K562 (cell line): ENCODE results near the gene CRACDL. TPM values are rescaled to one million over a fixed set of nuclear protein-coding genes. Genes with fewer than 3 reads are reported as not detected.

Experiments used
- ATAC-seq: fragments of 200-7000 bp; cut with Tn5 transposase; 3 replicates; pipeline ENCODE4 v1.9.1; 2020; ENCODE audit warnings: moderate library complexity
- BruUV-seq: library from RNA; stranded (reverse); fragments of 400-500 nt; replicated peaks from 2 replicates; lab custom pipeline; 2021; lab: Mats Ljungman, UMichigan
- CTCF ChIA-PET: fragments of 300-600 bp; formaldehyde crosslinking; extraction: SDS; loops from one replicate; lab custom pipeline; 2021; ENCODE audit warnings: low intra/inter-chr PET ratio; lab: Yijun Ruan, JAX
- POLR2A ChIA-PET: fragments of 300-600, 350-650 bp; sonication (Branson Sonifier 250); formaldehyde crosslinking; extraction: SDS; loops from one replicate; lab custom pipeline; 2021; ENCODE audit warnings: antibody characterized with exemption, inconsistent platforms; lab: Yijun Ruan, JAX
- DNase-seq, 4 experiments: peaks; one replicate each; pipeline versions ENCODE4 v3.0.0 to v3.0.0-alpha.2; 2011 to 2018; ENCODE audit warnings: low spot score in 3 of 4, mixed read lengths in 3 of 4; ENCODE audit errors: extremely low read depth in 1 of 4
- FAIRE-seq: peaks from 2 replicates; lab custom pipeline; 2011; peaks lifted over from hg19 to GRCh38; lab: Jason Lieb, UNC
- H2AFZ ChIP-seq: 2 replicates; pipeline ENCODE4 v1.6.0; 2011; ENCODE audit warnings: low read depth, low read length, control low read depth, inconsistent platforms
- H3K27ac ChIP-seq: fragments of 200-600 bp; 3 replicates; pipeline ENCODE4 v1.8.0; 2011; ENCODE audit warnings: low read depth, mild to moderate bottlenecking, control low read depth, inconsistent platforms, low read length, moderate library complexity, mixed read lengths; ENCODE audit errors: extremely low read depth
- H3K27me3 ChIP-seq, 2 experiments: fragments of 300-600 bp in 1 of 2; 2 replicates in 1 of 2; 3 replicates in 1 of 2; pipeline versions ENCODE4 v1.6.0 to v1.8.0; 2011; ENCODE audit warnings: inconsistent platforms in 2 of 2, low read length in 2 of 2, mild to moderate bottlenecking in 1 of 2, mixed read lengths in 1 of 2, moderate library complexity in 1 of 2; ENCODE audit not compliant: control insufficient read depth in 2 of 2, insufficient read depth in 2 of 2
- H3K36me3 ChIP-seq: fragments of 300-600 bp; 3 replicates; pipeline ENCODE4 v1.8.0; 2011; ENCODE audit warnings: mild to moderate bottlenecking, low read length, inconsistent platforms; ENCODE audit not compliant: control insufficient read depth, insufficient read depth
- H3K4me1 ChIP-seq, 2 experiments: fragments of 200-600 bp in 1 of 2; replicated peaks in 1 of 2; 2 replicates in 1 of 2; 3 replicates in 1 of 2; pipeline versions ENCODE4 v1.5.1 to v1.8.0; 2011; ENCODE audit warnings: inconsistent platforms in 2 of 2, low read length in 2 of 2, mild to moderate bottlenecking in 1 of 2, mixed read lengths in 1 of 2, moderate library complexity in 1 of 2; ENCODE audit not compliant: control insufficient read depth in 2 of 2, insufficient read depth in 2 of 2
- H3K4me2 ChIP-seq: 2 replicates; pipeline ENCODE4 v1.6.1; 2011; ENCODE audit warnings: low read length, control low read depth, inconsistent platforms, mixed read lengths; ENCODE audit not compliant: insufficient read depth
- H3K4me3 ChIP-seq: fragments of 200-600 bp; sonication (generic), shearing (Covaris generic); 2 replicates; pipeline ENCODE4 v1.5.1; 2016; ENCODE audit warnings: control low read depth, inconsistent platforms
- H3K79me2 ChIP-seq: fragments of 200-600 bp; 3 replicates; pipeline ENCODE4 v1.8.0; 2011; ENCODE audit warnings: low read length, inconsistent platforms; ENCODE audit not compliant: control insufficient read depth, insufficient read depth
- H3K9ac ChIP-seq, 2 experiments: 2 replicates each; pipeline versions ENCODE4 v1.6.0 to v1.6.1; 2011; ENCODE audit warnings: low read depth in 2 of 2, low read length in 2 of 2, control low read depth in 1 of 2, inconsistent platforms in 1 of 2, mild to moderate bottlenecking in 1 of 2, mixed read lengths in 1 of 2; ENCODE audit not compliant: insufficient read depth in 1 of 2
- H3K9me1 ChIP-seq: one replicate; pipeline ENCODE4 v1.6.0; 2011; ENCODE audit warnings: inconsistent platforms, mild to moderate bottlenecking, low read length, moderate library complexity; ENCODE audit not compliant: control insufficient read depth, insufficient read depth
- H3K9me3 ChIP-seq: replicated peaks from 2 replicates; pipeline ENCODE4 v1.5.1; 2011; ENCODE audit warnings: low read depth, low read length, inconsistent platforms; ENCODE audit not compliant: control insufficient read depth, insufficient read depth
- H4K20me1 ChIP-seq: replicated peaks from 2 replicates; pipeline ENCODE4 v1.6.1; 2011; ENCODE audit warnings: low read length, inconsistent platforms, mixed read lengths; ENCODE audit not compliant: control insufficient read depth, insufficient read depth
- CLOCK ChIP-seq: fragments of 250-450 bp; sonication (Bioruptor Pico); IDR thresholded peaks from 2 replicates; pipeline ENCODE4 v1.4.0; 2020; ENCODE audit warnings: mild to moderate bottlenecking, moderate library complexity, borderline replicate concordance
- ELK1 ChIP-seq: sonication (generic); formaldehyde crosslinking; IDR thresholded peaks from 2 replicates; pipeline ENCODE4 v1.8.1; 2022; ENCODE audit warnings: missing genetic modification reagents
- GTF2E2 ChIP-seq: fragments of 200-800 bp; sonication (Bioruptor generic); IDR thresholded peaks from 2 replicates; pipeline ENCODE4 v1.6.1; 2016; ENCODE audit warnings: missing genetic modification characterization, missing compliant biosample characterization
- MCM3 ChIP-seq: fragments of 450-650 bp; IDR thresholded peaks from 2 replicates; pipeline ENCODE4 v1.6.1; 2016
- MED1 ChIP-seq: sonication (generic); formaldehyde crosslinking; IDR thresholded peaks from 2 replicates; pipeline ENCODE4 v1.8.1; 2023; ENCODE audit warnings: missing genetic modification reagents, borderline replicate concordance
- NFYB ChIP-seq: IDR thresholded peaks from 2 replicates; pipeline ENCODE4 v1.6.1; 2011; ENCODE audit warnings: mild to moderate bottlenecking, moderate library complexity; ENCODE audit not compliant: insufficient read length; ENCODE audit errors: extremely low read depth
- NR0B1 ChIP-seq: fragments of 450-650 bp; IDR thresholded peaks from one replicate; pipeline ENCODE4 v1.6.1; 2018; ENCODE audit warnings: mild to moderate bottlenecking, moderate library complexity; ENCODE audit not compliant: partially characterized antibody
- NR1H2 ChIP-seq: sonication (generic); formaldehyde crosslinking; IDR thresholded peaks from 2 replicates; pipeline ENCODE4 v1.4.0; 2020; ENCODE audit warnings: mild to moderate bottlenecking, missing genetic modification reagents
- NUFIP1 ChIP-seq: fragments of 450-650 bp; IDR thresholded peaks from 2 replicates; pipeline ENCODE4 v1.6.1; 2018; ENCODE audit not compliant: partially characterized antibody
- PHF8 ChIP-seq: fragments of 200-600 bp; sonication (generic); IDR thresholded peaks from 2 replicates; pipeline ENCODE4 v1.6.1; 2012; ENCODE audit warnings: mixed run types, mild to moderate bottlenecking, inconsistent platforms, low read length, moderate library complexity, borderline replicate concordance
- RUNX1 ChIP-seq: sonication (generic); IDR thresholded peaks from 2 replicates; pipeline ENCODE4 v1.6.1; 2016; ENCODE audit warnings: antibody characterized with exemption, low read depth
- SIRT6 ChIP-seq: IDR thresholded peaks from one replicate; pipeline ENCODE4 v1.6.1; 2012; ENCODE audit warnings: low read depth, mild to moderate bottlenecking, control low read depth, inconsistent platforms, low read length, moderate library complexity
- SMARCA5 ChIP-seq: fragments of 450-650 bp; IDR thresholded peaks from 2 replicates; pipeline ENCODE4 v1.6.1; 2016
- ZNF232 ChIP-seq: sonication (generic); formaldehyde crosslinking; IDR thresholded peaks from 2 replicates; pipeline ENCODE4 v1.8.0; 2022; ENCODE audit warnings: mild to moderate bottlenecking, missing genetic modification reagents
- ZNF282 ChIP-seq: sonication (generic); formaldehyde crosslinking; IDR thresholded peaks from 2 replicates; pipeline ENCODE4 v1.8.1; 2023; ENCODE audit warnings: missing genetic modification reagents
- ZNF311 ChIP-seq: fragments of 250-450 bp; sonication (Bioruptor Pico); IDR thresholded peaks from 2 replicates; pipeline ENCODE4 v1.4.0; 2020; ENCODE audit warnings: mild to moderate bottlenecking, moderate library complexity
- WGBS: fragments of 100-300 bp; shearing (Covaris generic); methylation state at CpG from one replicate; pipeline ENCODE4 v1.1.6; 2016; ENCODE audit warnings: low coverage, mixed read lengths; ENCODE audit not compliant: insufficient coverage; ENCODE audit errors: missing lambda C conversion rate; 5-methylcytosine and 5-hydroxymethylcytosine counted together
- in situ Hi-C: fragments of 300-500 bp; cut with MboI; formaldehyde crosslinking; loops from 4 replicates; pipeline ENCODE4 v1.15.0; 2018; ENCODE audit warnings: inconsistent platforms, mixed read lengths
- intact Hi-C: fragments of 100-400 bp; cut with micrococcal nuclease; formaldehyde crosslinking; loops from 2 replicates; pipeline ENCODE4 v1.14.2; 2022
- polyA plus RNA-seq, 8 experiments: library from polyadenylated mRNA; depleted of rRNA in 4 of 8; stranded (reverse) in 5 of 8; unstranded in 3 of 8; fragments of >200 nt; fragmentation: Nextera tagmentation in 2 of 8; fragmentation: Illumina TruSeq in 1 of 8; extraction: Ambion mirVana in 2 of 8; extraction: Trizol in 1 of 8; gene quantifications; 2 replicates each; pipeline versions ENCODE4 v1.2.1 to v1.2.3, GENCODE V29; 2011 to 2014; ENCODE audit warnings: inconsistent platforms in 1 of 8, missing spikeins in 1 of 8
- total RNA-seq, 7 experiments: library from RNA; depleted of rRNA in 6 of 7; stranded (reverse); fragments of >200 nt in 6 of 7; fragmentation: Illumina TruSeq in 2 of 7; extraction: Trizol in 2 of 7; gene quantifications; 2 replicates each; pipeline versions ENCODE4 v1.2.1 to v1.2.3, GENCODE V29; 2011 to 2021; ENCODE audit warnings: low replicate concordance in 1 of 7

The CRACDL gene
- total and polyA plus RNA-seq, 9 of the 15 experiments (the other 6 are each of a cell fraction or from before 2014, with no cell fraction given) = not detected

- Histone ChIP-seq H3K4me2 (no peak overlapping the region), H3K36me3 (no peaks in the 10 kb centered on the region), H3K9ac (no peak overlapping the region), H3K4me1 (no peaks in the 10 kb centered on the region), H3K27me3 (peaks cover 24 to 79% of the 10 kb centered on the region in 2 experiments; a peak in 4 of 5 replicates), H2AFZ (no peak overlapping the region), H3K9me3 (no peaks in the 10 kb centered on the region), H3K4me3 (no peak overlapping the region), H3K27ac (no peak overlapping the region), H3K79me2 (no peaks in the 10 kb centered on the region), H3K9me1 (no peaks in the 10 kb centered on the region), H4K20me1 (no peaks in the 10 kb centered on the region; the same call in 1 of the 2 replicates)
- 2% methylated on average over 15 of the region's 17 CpGs for WGBS
- ChIA-PET CTCF (no interaction called here), POLR2A (interaction anchor here (0.6 to 0.7 kb wide), 2 partner anchors 1302 to 1711 kb away, joined by 3 read pairs; no protein-coding TSS in a partner anchor)
- in situ Hi-C loops (no loop called here), intact Hi-C loops (no loop called here)
- FAIRE-seq = no peak
- ATAC-seq = no peak
- no peak for DNase-seq
- BruUV-seq = no TSS peak
- TF ChIP-seq NR0B1 (no peak), PHF8 (no peak), ZNF282 (no peak), NUFIP1 (no peak), CLOCK (CRISPR knock-in tag) (no peak), MCM3 (no peak), SIRT6 (no peak), ZNF232 (no peak), RUNX1 (no peak), ELK1 (CRISPR knock-in tag) (no peak), ZNF311 (CRISPR knock-in tag) (no peak), NFYB (no peak), SMARCA5 (no peak), NR1H2 (CRISPR knock-in tag) (no peak), MED1 (no peak), GTF2E2 (tag) (no peak)
These were observed 164.1 kb downstream of the CRACDL start for GRCh38 chr2:98771721-98772524.
